ENCODE data around the gene TMCO6. TPM values are rescaled to one million over a fixed set of nuclear protein-coding genes. Genes with fewer than 3 reads are reported as not detected.
"Not testable (repeated sequence)": the region's sequence is repeated elsewhere in the genome, so short reads cannot be mapped to it uniquely, and the experiment has no call there.

TMCO6 gene
- total RNA-seq, 1 donor from 2014 or later, result 10.4 TPM

DNA sequence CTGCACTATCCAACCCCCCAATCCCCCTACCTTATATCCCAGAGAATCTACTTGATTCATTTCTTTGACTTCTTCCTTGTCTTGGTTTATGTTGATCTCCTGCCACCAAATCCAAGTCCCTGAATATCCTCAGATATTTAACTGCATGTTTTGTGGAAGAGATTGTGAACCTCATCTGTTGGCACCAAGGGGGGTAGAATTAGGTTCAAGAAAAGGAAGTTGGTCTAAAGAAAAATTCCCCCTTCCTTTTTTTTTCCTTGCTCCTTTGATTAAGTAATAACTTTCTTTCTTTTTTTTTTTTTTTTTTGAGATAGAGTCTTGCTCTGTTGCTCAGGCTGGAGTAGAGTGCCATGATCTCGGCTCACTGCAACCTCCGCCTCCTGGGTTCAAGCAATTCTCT is 5.8 kb upstream of the TMCO6 start:
- no peaks in the 10 kb centered on the region for H3K4me1 Mint-ChIP-seq (ENCODE audit: unreplicated experiment)
- TF ChIP-seq, protein P1, sequence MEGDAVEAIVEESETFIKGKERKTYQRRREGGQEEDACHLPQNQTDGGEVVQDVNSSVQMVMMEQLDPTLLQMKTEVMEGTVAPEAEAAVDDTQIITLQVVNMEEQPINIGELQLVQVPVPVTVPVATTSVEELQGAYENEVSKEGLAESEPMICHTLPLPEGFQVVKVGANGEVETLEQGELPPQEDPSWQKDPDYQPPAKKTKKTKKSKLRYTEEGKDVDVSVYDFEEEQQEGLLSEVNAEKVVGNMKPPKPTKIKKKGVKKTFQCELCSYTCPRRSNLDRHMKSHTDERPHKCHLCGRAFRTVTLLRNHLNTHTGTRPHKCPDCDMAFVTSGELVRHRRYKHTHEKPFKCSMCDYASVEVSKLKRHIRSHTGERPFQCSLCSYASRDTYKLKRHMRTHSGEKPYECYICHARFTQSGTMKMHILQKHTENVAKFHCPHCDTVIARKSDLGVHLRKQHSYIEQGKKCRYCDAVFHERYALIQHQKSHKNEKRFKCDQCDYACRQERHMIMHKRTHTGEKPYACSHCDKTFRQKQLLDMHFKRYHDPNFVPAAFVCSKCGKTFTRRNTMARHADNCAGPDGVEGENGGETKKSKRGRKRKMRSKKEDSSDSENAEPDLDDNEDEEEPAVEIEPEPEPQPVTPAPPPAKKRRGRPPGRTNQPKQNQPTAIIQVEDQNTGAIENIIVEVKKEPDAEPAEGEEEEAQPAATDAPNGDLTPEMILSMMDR (IDR thresholded peaks at IDR 0.05), result no peak
- H3K27ac Mint-ChIP-seq (ENCODE audit: unreplicated experiment), result no peak overlapping the region
- no peaks in the 10 kb centered on the region for H3K36me3 Mint-ChIP-seq (ENCODE audit: unreplicated experiment)
- no peaks in the 10 kb centered on the region for H3K9me3 Mint-ChIP-seq (ENCODE audit: unreplicated experiment)
- no peak for DNase-seq (ENCODE audit: extremely low spot score, unreplicated experiment)
- no peaks in the 10 kb centered on the region for H3K27me3 Mint-ChIP-seq (ENCODE audit: unreplicated experiment)
- no peak overlapping the region for H3K4me3 Mint-ChIP-seq (ENCODE audit: unreplicated experiment)

DNA sequence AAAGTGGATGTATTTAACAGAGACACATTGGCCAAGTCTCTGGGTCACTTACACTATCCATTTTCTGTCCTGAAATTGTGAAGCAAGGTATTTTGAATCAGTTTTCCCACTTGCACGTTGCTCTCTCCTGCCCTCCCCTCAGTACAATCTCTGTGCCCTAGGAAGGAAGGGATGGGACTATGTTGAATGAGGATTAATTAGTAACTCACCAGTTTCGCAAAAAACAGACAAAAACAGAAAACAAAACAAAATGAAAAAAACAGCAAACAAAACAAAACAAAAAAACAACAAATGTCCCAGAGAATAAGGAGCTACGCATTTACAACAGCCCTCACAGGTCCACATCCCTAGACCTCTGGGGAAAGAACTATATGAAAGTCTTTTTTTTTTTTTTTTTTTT is 5.1 kb upstream of the TMCO6 start:
- H3K27me3 Mint-ChIP-seq (ENCODE audit: unreplicated experiment), result no peaks in the 10 kb centered on the region
- no peaks in the 10 kb centered on the region for H3K36me3 Mint-ChIP-seq (ENCODE audit: unreplicated experiment)
- DNase-seq (ENCODE audit: extremely low spot score, unreplicated experiment), result no peak
- H3K27ac Mint-ChIP-seq (ENCODE audit: unreplicated experiment), result no peak overlapping the region
- peaks cover 3% of the 10 kb centered on the region for H3K4me1 Mint-ChIP-seq (ENCODE audit: unreplicated experiment)
- H3K4me3 Mint-ChIP-seq (ENCODE audit: unreplicated experiment), result no peak overlapping the region
- TF ChIP-seq, protein P1 (IDR thresholded peaks at IDR 0.05), result no peak
- no peaks in the 10 kb centered on the region for H3K9me3 Mint-ChIP-seq (ENCODE audit: unreplicated experiment)

DNA sequence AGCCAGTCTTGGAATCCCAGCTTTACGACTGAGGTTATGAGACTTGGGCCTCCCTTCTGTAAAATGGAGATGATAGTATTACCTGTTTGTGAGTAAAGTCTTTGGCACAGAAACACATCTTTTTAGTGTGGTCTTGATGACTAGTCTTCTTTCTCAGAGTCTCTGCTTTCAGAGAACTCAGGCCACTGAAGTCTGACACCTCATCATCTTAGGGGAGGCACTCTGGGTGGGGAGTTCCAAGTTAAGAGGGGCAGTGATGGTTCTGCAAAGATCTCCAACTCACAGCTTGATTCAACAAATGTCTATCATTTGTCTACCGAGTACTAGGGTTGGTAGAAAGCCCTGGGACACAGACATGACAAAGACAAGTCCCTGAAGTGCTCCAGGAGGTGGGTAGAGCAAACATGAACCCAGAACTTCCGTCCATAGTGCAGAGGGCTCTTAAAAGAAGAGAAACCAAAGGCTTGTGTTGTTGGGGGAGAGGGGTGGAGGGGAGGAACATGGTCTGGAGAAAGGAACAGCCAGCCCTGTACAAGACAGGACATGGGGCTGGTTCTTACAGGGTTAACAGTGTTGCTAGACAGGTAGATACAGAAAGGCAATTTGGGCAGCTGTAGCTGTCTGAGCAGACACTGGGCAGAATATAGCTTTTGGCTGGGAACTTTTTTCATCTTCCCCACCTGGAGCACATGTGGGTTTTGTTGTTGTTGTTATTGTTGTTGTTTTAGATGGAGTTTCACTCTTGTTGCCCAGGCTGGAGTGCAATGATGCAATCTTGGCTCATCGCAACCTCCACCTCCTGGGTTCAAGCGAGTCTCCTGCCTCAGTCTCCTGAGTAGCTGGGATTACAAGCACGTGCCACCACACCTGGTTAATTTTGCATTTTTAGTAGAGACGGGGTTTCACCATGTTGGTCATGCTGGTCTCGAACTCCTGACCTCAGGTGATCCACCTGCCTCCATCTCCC is 3.7 kb upstream of the TMCO6 start:
- DNase-seq (ENCODE audit: extremely low spot score, unreplicated experiment), result no peak
- H3K4me3 Mint-ChIP-seq (ENCODE audit: unreplicated experiment), result no peak overlapping the region
- H3K36me3 Mint-ChIP-seq (ENCODE audit: unreplicated experiment), result no peaks in the 10 kb centered on the region
- no peaks in the 10 kb centered on the region for H3K27me3 Mint-ChIP-seq (ENCODE audit: unreplicated experiment)
- H3K9me3 Mint-ChIP-seq (ENCODE audit: unreplicated experiment), result no peaks in the 10 kb centered on the region
- peaks cover 11% of the 10 kb centered on the region for H3K4me1 Mint-ChIP-seq (ENCODE audit: unreplicated experiment)
- H3K27ac Mint-ChIP-seq (ENCODE audit: unreplicated experiment), result no peak overlapping the region
- TF ChIP-seq, protein P1 (IDR thresholded peaks at IDR 0.05), result no peak

DNA sequence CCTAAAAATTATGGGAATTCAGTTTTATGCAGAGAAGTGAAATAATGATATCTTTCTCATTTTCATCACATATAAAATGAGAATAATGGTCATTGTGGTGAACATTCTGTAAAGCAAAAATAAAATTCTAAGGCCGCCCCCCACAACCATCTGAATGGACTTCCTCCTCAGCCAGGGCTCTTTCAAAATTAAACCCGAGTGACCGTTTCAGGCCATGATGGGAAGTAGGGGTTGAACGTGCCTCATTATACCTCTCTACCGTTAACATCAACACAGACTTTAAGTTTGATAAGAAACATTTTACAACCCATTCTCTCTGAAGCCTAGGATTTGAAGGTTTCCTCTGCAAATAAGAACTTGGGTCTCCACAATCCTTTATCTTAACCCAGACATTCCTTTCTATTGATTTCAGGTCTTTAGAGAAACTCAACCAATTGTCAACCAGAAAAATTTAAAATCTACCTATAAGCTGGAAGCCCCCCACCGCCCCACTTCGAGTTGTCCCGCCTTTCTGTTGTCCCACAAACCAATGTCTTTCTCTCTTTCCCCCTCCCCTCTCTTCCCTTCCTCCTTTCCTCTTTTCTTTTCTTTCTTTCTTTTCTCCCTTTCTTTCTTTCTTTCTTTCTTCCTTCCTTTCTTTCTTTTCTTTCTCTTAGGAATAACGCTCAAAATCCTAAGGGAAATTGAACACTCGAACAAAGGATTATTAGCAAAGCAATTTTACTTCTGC is 1.7 kb upstream of the TMCO6 start:
- H3K27me3 Mint-ChIP-seq (ENCODE audit: unreplicated experiment), result no peaks in the 10 kb centered on the region
- TF ChIP-seq, protein P1 (IDR thresholded peaks at IDR 0.05), result no peak
- H3K4me3 Mint-ChIP-seq (ENCODE audit: unreplicated experiment), result no peak overlapping the region
- DNase-seq (ENCODE audit: extremely low spot score, unreplicated experiment), result no peak
- H3K27ac Mint-ChIP-seq (ENCODE audit: unreplicated experiment), result no peak overlapping the region
- H3K36me3 Mint-ChIP-seq (ENCODE audit: unreplicated experiment), result no peaks in the 10 kb centered on the region
- no peaks in the 10 kb centered on the region for H3K9me3 Mint-ChIP-seq (ENCODE audit: unreplicated experiment)
- peaks cover 17% of the 10 kb centered on the region for H3K4me1 Mint-ChIP-seq (ENCODE audit: unreplicated experiment)

DNA sequence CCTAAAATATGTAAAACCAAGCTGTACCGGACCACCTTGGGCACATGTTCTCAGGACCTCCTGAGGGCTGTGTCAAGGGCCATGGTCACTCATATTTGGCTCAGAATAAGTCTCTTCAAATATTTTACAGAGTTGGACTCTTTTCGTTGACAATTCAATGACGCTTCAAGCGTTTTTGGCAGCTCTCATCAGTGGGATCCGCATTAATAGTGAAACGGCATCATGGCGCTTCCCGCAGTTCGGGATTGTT is 428 bp upstream of the TMCO6 start:
- H3K27me3 Mint-ChIP-seq (ENCODE audit: unreplicated experiment); H3K36me3 Mint-ChIP-seq (ENCODE audit: unreplicated experiment); DNase-seq (ENCODE audit: extremely low spot score, unreplicated experiment); H3K9me3 Mint-ChIP-seq (ENCODE audit: unreplicated experiment): not testable (repeated sequence)
- peak overlapping the region; percentile 82 for H3K4me3 Mint-ChIP-seq (ENCODE audit: unreplicated experiment)
- H3K27ac Mint-ChIP-seq (ENCODE audit: unreplicated experiment), result peak overlapping the region; percentile 85
- H3K4me1 Mint-ChIP-seq (ENCODE audit: unreplicated experiment), result peaks cover 17% of the 10 kb centered on the region
